Large intestine (tissue), 3 donors: ENCODE measurements around the gene TST. TPM values are rescaled to one million over a fixed set of nuclear protein-coding genes. Genes with fewer than 3 reads are reported as not detected.

Source experiments
- DNase-seq, 2 donors: peaks; one replicate each; pipeline versions ENCODE4 v3.0.0 to v3.0.0-alpha.2; 2013
- H3K27ac ChIP-seq: one replicate; pipeline ENCODE4 v1.5.1; 2013; ENCODE audit warnings: low read length
- H3K27me3 ChIP-seq: 2 replicates; pipeline ENCODE4 v1.6.1; 2013; ENCODE audit warnings: low read length; ENCODE audit not compliant: control insufficient read depth, insufficient read depth
- H3K36me3 ChIP-seq: 2 replicates; pipeline ENCODE4 v1.6.1; 2013; ENCODE audit warnings: low read length; ENCODE audit not compliant: control insufficient read depth, insufficient read depth
- H3K4me1 ChIP-seq: one replicate; pipeline ENCODE4 v1.6.1; 2013; ENCODE audit warnings: low read length; ENCODE audit not compliant: control insufficient read depth, insufficient read depth
- H3K4me3 ChIP-seq: one replicate; pipeline ENCODE4 v1.5.1; 2013; ENCODE audit warnings: low read length
- H3K9me3 ChIP-seq: one replicate; pipeline ENCODE4 v1.6.1; 2013; ENCODE audit warnings: mild to moderate bottlenecking, low read depth, low read length, moderate library complexity; ENCODE audit not compliant: control insufficient read depth
- WGBS: methylation state at CpG from one replicate; pipeline ENCODE4 v1.1.5; 2013; ENCODE audit warnings: low lambda C conversion rate; ENCODE audit not compliant: insufficient coverage; 5-methylcytosine and 5-hydroxymethylcytosine counted together
- polyA plus RNA-seq: library from polyadenylated mRNA; unstranded; fragments of 120-200 nt; gene quantifications from one replicate; pipeline ENCODE4 v1.2.1, GENCODE V29; 2013

TST gene
- polyA plus RNA-seq, 1 donor, result 87.6 TPM

GRCh38 chr22:36985211-36985889 is 33.9 kb downstream of the TST start:
- WGBS, result 87% methylated on average over 4 of the region's 10 CpGs
- no peak overlapping the region for H3K27ac ChIP-seq
- no peak overlapping the region for H3K4me3 ChIP-seq
- peaks cover 16% of the 10 kb centered on the region for H3K27me3 ChIP-seq
- peaks cover 5% of the 10 kb centered on the region for H3K9me3 ChIP-seq
- peaks cover 3% of the 10 kb centered on the region for H3K4me1 ChIP-seq
- no peaks in the 10 kb centered on the region for H3K36me3 ChIP-seq
- DNase-seq, result no peak

DNA sequence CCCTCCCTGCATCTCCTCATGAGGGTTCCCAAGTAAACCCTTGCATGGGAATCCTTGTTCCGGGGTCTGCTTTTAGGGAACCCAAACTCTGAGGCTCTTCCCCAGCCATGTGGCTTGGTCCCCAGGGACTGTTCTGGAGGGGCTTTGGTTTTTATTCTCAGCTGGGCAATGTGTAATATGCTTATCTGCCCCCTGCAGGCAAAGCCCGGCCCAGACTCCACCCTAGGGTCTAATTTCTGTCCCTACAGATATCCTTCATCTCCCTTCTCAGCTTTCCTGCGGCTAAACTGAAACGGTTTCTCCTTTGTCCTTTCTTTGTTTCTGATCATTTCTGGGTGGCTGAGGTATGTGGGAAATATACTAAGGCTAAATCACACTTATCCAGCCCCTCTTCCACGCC is 37.1 kb downstream of the TST start:
- no peaks in the 10 kb centered on the region for H3K36me3 ChIP-seq
- H3K4me1 ChIP-seq, result peaks cover 8% of the 10 kb centered on the region
- no peak overlapping the region for H3K4me3 ChIP-seq
- WGBS, result 20% methylated on average over 1 of the region's 5 CpGs
- H3K27ac ChIP-seq, result no peak overlapping the region
- no peak for DNase-seq
- H3K27me3 ChIP-seq, result peaks cover 5% of the 10 kb centered on the region
- H3K9me3 ChIP-seq, result peaks cover 5% of the 10 kb centered on the region

DNA sequence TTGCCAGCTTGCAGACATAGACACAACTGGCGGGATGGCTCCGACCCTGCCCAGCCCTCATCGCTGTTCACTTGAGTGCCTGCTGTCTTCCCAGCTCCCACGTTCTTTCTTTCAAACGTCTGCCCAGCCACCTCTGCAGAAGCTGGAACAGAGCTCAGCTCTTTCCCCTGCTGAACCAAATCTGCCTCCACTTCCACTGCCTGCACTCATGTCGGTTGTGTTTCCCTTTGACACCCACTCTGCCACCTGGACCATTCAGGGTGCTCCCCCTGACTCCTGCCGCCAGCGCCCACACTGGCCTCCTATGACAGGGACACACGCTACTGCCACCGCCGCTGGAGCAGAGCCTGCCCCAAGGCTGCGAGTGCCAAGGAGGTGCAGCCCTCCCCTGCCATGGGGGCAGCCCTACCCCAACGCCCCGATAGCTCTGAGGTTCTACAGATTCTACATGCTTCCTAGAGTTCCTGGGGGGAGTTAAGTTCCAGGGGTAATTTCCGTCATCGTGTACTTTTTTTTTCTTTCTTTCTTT is 37.9 kb downstream of the TST start:
- no peak overlapping the region for H3K27ac ChIP-seq
- H3K36me3 ChIP-seq, result no peaks in the 10 kb centered on the region
- peaks cover 5% of the 10 kb centered on the region for H3K9me3 ChIP-seq
- WGBS, result 63% methylated on average over 2 of the region's 16 CpGs
- DNase-seq, result no peak
- H3K4me3 ChIP-seq, result no peak overlapping the region
- peaks cover 13% of the 10 kb centered on the region for H3K27me3 ChIP-seq
- peaks cover 8% of the 10 kb centered on the region for H3K4me1 ChIP-seq

DNA sequence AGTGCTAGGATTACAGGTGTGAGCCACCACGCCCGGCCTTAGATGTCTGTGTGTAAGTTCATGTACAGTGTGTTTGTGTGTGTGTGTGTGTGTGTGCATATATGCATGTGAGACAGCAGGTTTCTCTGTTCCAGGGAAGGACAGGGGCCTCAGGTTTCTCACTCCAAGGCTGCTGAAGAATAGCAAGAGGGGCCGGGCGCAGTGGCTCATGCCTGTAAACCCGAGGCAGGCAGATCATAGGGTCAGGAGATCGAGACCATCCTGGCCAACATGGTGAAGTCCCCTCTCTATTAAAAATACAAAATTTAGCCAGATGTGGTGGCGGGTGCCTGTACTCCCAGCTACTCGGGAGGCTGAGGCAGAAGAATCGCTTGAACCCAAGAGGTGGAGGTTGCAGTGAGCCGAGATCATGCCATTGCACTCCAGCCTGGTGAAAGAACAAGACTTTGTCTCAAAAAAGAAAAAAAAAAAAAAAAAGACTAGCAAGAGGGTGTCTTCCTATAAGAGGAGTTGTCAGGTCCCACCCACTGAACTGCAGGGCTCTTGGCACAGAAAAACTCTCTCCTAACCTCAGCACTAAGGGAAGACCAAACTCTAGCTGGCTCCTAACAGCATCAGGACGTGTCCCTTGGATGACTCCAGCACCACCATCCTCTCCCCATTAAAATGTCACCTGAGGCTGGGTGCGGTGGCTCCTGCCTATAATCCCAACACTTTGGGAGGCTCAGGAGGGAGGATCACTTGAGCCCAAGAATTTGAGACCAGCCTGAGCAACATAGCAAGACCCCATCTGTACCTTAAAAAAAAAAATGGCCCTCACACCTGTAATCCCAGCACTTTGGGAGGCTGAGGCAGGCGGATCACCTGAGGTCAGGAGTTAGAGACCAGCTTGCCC is 40.0 kb downstream of the TST start:
- DNase-seq, result no peak
- WGBS, result no CpG with 5 or more reads among the region's 13 CpGs

GRCh38 chr22:36977947-36978660 is 41.1 kb downstream of the TST start:
- 13% methylated on average over 2 of the region's 18 CpGs for WGBS
- DNase-seq, result peak; percentile 82 to 83
- H3K4me1 ChIP-seq, result peaks cover 8% of the 10 kb centered on the region
- no peak overlapping the region for H3K27ac ChIP-seq
- H3K9me3 ChIP-seq, result no peaks in the 10 kb centered on the region
- H3K27me3 ChIP-seq, result peaks cover 13% of the 10 kb centered on the region
- H3K4me3 ChIP-seq, result peak overlapping the region; percentile 41
- H3K36me3 ChIP-seq, result no peaks in the 10 kb centered on the region

More for the DNA sequence above, 40.0 kb downstream of the TST start:
- H3K36me3 ChIP-seq, result no peaks in the 10 kb centered on the region
- H3K27ac ChIP-seq, result no peak overlapping the region
- no peak overlapping the region for H3K4me3 ChIP-seq
- peaks cover 13% of the 10 kb centered on the region for H3K27me3 ChIP-seq
- peaks cover 8% of the 10 kb centered on the region for H3K4me1 ChIP-seq
- no peaks in the 10 kb centered on the region for H3K9me3 ChIP-seq

DNA sequence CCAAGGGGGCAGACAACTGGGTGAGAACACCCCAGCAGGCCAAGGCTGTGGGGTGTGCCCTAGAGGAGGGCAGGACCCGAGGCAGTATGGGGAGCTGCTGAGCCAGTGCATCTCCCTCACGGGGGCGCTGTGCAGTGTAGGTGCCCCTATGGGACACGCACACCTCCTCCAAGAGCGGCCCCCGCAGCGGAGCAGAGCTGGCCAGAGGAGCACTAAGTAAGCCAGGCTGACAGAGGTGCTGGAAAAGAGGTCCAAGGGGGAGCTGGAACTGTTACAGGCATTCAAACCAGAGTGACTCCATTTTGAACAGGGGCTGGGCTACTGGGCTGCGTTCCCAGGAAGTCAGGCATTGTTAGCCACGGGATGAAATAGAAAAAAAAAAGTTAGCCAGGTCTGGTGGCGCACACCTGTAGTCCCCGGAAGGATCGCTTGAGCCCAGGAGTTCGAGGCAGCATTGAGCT is 41.8 kb downstream of the TST start:
- no peaks in the 10 kb centered on the region for H3K36me3 ChIP-seq
- DNase-seq, result peak; percentile 53 to 67
- peaks cover 13% of the 10 kb centered on the region for H3K27me3 ChIP-seq
- H3K9me3 ChIP-seq, result no peaks in the 10 kb centered on the region
- no CpG with 5 or more reads among the region's 13 CpGs for WGBS
- H3K4me1 ChIP-seq, result peaks cover 5% of the 10 kb centered on the region
- H3K4me3 ChIP-seq, result peak overlapping the region; percentile 41
- H3K27ac ChIP-seq, result no peak overlapping the region

DNA sequence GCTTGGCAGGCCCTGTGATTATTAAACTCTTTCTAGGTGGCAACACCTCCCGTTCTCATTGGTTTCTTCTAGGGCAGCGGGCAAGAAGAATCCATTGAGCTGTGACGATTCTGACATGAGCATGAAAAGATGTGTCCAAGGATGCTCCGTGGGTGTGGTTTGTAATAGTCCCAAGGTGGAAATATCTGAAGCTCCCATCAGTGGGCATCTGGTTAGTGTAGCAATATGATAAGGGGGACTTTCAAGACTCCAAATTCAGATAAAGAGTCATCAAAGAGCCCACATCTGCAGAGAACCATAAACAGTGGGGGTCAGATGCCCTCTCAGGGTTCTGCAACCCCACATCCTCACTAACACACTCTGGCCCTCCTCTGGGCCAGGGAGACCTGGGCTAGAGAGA is 42.6 kb downstream of the TST start:
- no peaks in the 10 kb centered on the region for H3K9me3 ChIP-seq
- no peak for DNase-seq
- peaks cover 13% of the 10 kb centered on the region for H3K27me3 ChIP-seq
- H3K36me3 ChIP-seq, result no peaks in the 10 kb centered on the region
- 100% methylated on average over 1 of the region's 4 CpGs for WGBS
- peaks cover 5% of the 10 kb centered on the region for H3K4me1 ChIP-seq
- H3K4me3 ChIP-seq, result no peak overlapping the region
- H3K27ac ChIP-seq, result no peak overlapping the region

DNA sequence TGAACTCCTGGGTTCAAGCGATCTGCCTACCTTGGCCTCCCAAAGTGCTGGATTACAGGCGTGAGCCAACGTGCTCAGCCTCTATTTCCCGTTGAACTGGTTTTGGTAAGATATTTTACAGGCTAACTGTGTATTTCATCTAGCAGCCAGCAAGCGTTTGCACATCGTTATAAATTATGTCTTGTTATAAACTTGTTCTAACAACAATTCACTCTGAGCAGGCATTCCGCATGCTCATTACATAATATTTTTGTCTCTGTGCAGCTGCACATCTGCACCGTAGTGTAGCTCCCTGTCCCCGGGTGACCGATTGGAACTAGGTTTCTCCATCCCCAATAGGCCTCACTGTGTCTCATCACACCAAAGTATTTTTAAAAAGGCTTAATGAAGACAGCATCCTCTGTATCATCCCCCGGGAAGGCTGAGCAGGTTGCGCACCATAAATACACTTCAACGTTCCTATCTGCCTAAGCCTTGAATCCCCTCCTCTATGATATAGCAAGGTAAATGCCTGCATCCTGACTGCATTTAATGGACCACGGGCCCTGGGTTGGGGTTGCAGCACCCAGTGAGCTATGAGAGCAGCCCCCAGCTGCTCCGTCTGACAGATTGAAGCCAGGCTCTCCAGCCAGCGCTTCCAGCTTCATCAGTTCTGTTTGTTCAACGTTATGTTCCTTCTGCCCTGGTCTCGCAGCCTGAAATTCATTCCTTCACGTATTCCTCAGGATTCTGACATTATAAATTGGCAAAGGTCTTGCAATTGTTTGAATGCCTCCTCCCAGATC is 47.7 kb downstream of the TST start:
- H3K4me1 ChIP-seq, result no peaks in the 10 kb centered on the region
- H3K27ac ChIP-seq, result no peak overlapping the region
- H3K36me3 ChIP-seq, result no peaks in the 10 kb centered on the region
- H3K4me3 ChIP-seq, result no peak overlapping the region
- H3K9me3 ChIP-seq, result no peaks in the 10 kb centered on the region
- DNase-seq, result no peak
- H3K27me3 ChIP-seq, result peaks cover 5% of the 10 kb centered on the region
- no CpG with 5 or more reads among the region's 19 CpGs for WGBS

DNA sequence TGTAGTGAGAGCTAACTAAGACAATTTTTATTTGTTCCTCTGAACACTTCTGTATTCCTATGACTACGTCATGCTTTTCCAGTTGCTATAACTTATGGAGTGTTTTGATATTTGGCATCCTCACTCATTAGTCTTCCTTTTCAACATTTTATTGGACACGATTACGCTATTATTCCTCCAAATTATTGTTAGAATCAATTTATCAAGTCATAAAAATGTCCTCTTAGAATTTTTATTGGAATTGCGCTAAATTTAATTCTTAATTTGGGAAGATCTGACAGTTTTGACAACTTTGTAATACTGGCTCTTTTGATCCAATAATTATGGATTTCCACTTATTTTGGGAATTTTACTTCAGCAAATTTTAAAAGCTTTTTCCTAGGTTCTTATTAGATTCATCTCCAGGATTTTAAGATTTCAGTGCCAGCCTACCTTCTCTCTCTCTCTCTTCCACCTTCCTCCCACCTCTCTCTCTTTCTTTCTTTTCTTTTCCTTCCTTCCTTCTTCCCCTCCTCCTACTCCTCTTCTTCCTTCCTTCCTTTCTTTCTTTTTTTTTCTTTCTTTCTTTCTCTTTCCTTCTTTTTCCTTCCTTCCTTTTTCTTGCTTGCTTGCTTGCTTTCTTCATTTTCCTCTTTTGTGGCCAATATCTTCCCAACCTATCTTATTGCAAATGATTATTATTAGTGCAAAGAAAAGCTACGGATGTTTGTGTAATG is 50.8 kb downstream of the TST start:
- WGBS, result 82% methylated on average over 4 of the region's 5 CpGs
- Histone ChIP-seq H3K4me3 (no peak overlapping the region), H3K9me3 (no peaks in the 10 kb centered on the region), H3K4me1 (no peaks in the 10 kb centered on the region), H3K27ac (no peak overlapping the region), H3K27me3 (peaks cover 1% of the 10 kb centered on the region), H3K36me3 (no peaks in the 10 kb centered on the region)
- no peak for DNase-seq
